Stimulated activated CD4-positive, alpha-beta T cell treated with anti-CD3 and anti-CD28 coated beads, TNF-alpha, amount 100 ng/mL, for 24 hours (primary cell): ENCODE data around the gene FGR.

ENCODE experiments used
- DNase-seq, 3 experiments: peaks; one replicate each; pipeline ENCODE4 v3.0.0-alpha.2; 2020; ENCODE audit warnings: low read depth in 3 of 3

FGR gene

GRCh38 chr1:27568300-27569087 is 66.5 kb downstream of the FGR start:
- DNase-seq: peak; percentile 73 to 96 (median 82)

DNA sequence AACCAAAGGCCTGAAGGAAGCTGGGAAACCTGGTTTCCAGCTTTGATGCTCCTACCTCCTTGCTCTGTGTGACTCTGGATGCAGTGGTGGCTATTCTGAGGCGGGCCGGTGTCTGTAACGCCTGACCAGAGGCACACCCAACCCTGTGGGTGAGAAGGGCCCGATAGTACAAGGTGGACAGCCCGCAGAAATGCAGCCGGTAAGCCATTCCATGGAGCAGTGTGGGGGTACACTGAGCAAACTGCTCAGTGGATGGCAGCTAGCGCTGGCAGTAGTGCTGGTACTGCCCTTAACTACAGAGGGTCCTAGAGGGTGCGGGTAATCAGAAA is 67.0 kb downstream of the FGR start:
- no peak for DNase-seq

- DNase-seq: no peak
These were observed 67.8 kb downstream of the FGR start for GRCh38 chr1:27567146-27567526.

DNA sequence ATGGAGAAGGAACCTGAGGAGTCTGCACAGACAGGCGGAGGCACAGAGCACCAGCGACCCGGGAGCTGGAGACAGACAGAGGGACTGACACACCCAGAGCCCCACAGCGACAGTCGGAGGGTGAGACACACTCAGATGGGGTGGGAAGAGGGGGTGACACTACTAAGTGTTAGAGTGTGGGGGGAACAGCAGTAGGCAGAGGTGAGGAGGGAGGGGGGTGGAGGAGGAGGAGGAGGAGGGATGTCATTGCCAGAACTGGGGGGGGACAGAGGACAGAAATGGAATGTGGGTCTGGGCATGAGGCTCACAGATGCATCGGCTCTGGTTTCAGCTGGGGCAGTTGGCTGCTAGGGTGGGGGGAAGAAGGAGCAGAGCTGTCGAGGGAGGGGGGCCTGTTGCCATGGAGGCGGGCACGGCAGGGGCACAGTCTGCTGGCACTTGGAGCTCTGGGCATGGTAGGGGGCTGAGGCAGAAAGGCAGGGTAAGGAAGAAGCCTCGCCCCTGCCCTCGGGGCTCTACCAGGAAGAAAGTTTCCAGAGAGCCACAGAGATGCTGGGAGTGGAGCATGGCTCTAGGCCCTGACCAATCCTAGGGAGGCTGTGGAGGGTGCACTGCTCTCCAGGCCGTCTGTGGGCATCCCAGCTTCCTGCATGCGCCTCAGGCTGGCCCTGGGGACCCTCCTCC is 68.4 kb downstream of the FGR start:
- no peak for DNase-seq

DNA sequence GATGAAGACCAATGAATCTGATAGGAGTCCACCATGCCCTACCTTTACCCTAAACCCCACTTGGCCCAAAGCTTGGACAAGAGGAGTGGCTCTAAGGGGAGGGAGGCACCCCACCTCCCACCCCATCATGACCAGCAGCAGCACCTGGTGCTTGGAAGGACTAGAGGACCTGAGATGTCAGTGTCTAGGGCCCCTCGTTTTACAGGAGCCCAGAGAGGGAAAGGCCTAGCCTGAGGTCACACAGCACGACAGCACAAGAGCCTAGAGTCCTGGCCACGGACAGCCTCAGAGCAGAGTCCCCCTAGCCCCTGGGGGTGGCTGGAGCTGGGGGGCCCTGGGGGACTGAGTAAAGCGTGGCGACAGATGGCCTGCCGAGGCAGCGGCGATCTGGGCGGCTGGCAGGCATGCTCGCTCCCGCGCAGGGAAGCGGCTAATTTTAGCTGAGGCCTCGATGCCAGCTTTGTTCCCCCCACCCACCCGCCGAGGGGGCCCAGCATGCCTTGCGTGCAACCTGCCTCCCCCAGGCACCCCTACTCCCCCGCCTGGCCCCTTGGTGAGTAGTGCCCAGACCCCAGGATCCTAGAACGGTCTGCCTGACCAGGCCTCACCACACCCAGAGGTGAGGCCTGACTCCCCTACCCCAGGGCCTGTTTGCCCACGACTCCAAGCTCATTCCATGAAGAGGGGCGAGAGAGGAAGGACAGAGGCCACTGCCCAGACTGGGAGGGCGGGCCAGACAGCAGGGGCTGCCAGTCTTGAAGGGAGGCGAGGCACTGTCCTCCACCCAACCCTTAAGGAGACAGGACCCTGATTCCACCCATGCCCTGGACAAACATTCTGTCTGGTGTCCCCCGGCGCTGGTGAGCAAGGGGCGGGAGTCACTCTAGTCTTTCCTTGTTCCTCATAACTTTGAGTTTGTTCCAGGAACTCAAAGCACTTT is 70.0 kb downstream of the FGR start:
- no peak for DNase-seq

DNA sequence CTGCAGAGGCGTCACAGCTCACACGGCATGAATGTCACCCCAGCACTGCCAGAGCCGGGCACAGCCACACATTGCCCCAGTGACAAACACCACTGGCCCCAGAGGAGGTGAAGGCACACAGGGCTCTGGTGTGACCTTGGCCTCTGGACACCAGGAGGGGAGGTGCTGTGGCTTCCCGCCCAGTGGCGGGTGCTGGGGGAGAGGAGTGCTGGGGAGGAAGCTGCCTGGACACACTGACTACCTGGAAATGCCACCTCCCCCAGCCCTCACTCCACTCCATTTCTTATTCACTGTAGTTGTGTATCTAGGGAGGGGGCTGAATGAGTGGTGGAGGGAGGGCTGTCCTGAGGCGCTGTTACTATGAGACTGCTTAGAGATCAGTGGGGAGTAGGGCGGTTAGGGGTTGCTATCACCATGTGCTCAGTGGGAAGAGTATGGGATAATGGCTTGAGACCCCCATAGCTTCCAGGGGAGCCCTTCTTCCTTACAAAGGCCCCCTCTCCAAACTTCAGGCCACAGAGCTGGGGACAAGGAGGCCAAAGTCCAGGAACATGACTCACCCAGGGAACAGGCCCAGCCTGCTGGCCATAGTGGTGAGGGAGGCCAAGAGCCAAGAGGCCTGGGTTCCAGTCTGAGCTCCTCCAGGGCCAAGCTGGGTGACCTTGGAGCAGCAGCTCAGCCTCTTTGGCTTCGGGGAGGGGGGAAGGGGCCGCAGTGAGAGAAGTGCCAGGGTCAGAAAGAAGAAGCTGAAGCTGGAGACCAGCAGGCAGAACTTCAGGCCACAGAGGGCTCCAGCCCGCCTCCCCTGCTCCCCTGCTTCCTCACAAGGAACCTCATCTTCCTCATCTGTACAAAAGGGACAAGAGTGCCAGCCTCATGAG is 71.2 kb downstream of the FGR start:
- no peak for DNase-seq

DNA sequence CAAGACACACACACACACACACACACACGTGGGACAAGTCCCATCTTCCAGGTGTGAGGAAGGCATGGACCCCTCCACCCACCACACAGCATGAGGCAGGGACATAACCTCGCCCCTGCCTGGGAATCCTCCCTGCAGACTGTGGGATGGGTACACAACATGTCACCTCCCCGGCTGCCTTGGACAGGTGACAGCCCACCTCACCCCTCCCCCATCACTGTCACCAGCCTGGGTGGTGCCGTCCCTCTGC is 71.7 kb downstream of the FGR start:
- DNase-seq: no peak

- no peak for DNase-seq
These were observed 72.2 kb downstream of the FGR start for GRCh38 chr1:27562534-27563340.
